Measurements from ENCODE around the gene PHC2. TPM values are rescaled to one million over a fixed set of nuclear protein-coding genes. Genes with fewer than 3 reads are reported as not detected.

The PHC2 gene
- total RNA-seq, 1 donor from 2014 or later, result 65.0 TPM

GRCh38 chr1:33353531-33353930 lies 77.4 kb downstream of the PHC2 start:
- H3K27me3 ChIP-seq, result peaks cover 28% of the 10 kb centered on the region

DNA sequence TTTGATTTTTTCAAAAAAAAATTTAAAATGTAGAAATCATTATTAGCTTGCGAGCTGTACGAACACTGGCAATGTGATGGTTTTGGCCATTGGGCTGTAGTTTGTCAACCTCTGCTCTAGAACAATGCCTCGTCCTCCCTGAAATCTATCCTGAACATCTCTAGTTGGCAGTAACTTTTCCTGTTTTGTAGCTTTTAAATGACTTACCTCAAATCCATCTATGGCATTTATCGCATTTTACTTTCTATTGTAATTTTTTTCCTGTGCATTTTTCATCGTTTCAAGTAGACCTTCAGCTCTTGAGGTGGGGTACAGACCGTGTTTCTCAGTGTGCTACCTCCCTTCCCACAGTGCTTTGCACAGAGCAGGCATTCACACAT lies 79.6 kb downstream of the PHC2 start:
- H4K20me1 ChIP-seq (ENCODE audit: low read depth), result peaks cover 31% of the 10 kb centered on the region
- H3F3A ChIP-seq (ENCODE audit: low read depth), result peaks cover 24% of the 10 kb centered on the region
- H3K36me3 Mint-ChIP-seq, result peaks cover 28% of the 10 kb centered on the region
- H3K4me1 Mint-ChIP-seq, result peaks cover 67% of the 10 kb centered on the region
- no peak overlapping the region for H3K27ac ChIP-seq
- no peaks in the 10 kb centered on the region for H3K36me3 ChIP-seq
- H3K27me3 Mint-ChIP-seq (ENCODE audit: insufficient read depth, low read depth), result peaks cover 2% of the 10 kb centered on the region
- H3K79me2 ChIP-seq (ENCODE audit: low read depth), result peaks cover 32% of the 10 kb centered on the region
- H3K9me3 Mint-ChIP-seq, result no peaks in the 10 kb centered on the region
- peak overlapping the region; percentile 82 for H3K4me2 ChIP-seq
- TF ChIP-seq, protein P1, sequence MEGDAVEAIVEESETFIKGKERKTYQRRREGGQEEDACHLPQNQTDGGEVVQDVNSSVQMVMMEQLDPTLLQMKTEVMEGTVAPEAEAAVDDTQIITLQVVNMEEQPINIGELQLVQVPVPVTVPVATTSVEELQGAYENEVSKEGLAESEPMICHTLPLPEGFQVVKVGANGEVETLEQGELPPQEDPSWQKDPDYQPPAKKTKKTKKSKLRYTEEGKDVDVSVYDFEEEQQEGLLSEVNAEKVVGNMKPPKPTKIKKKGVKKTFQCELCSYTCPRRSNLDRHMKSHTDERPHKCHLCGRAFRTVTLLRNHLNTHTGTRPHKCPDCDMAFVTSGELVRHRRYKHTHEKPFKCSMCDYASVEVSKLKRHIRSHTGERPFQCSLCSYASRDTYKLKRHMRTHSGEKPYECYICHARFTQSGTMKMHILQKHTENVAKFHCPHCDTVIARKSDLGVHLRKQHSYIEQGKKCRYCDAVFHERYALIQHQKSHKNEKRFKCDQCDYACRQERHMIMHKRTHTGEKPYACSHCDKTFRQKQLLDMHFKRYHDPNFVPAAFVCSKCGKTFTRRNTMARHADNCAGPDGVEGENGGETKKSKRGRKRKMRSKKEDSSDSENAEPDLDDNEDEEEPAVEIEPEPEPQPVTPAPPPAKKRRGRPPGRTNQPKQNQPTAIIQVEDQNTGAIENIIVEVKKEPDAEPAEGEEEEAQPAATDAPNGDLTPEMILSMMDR (IDR thresholded peaks at IDR 0.05), result no peak
- TF ChIP-seq EZH2phosphoT487 (IDR thresholded peaks at IDR 0.05) (no peak), EZH2 (IDR thresholded peaks at IDR 0.05) (no peak)
- peak overlapping the region; percentile 52 for H3K4me3 ChIP-seq
- H3K27me3 ChIP-seq, result peaks cover 28% of the 10 kb centered on the region
- H3K4me3 Mint-ChIP-seq, result peak overlapping the region; percentile 88
- no peaks in the 10 kb centered on the region for H3K9me3 ChIP-seq (ENCODE audit: low read depth)
- no peak overlapping the region for H2AFZ ChIP-seq (replicated peaks)
- DNase-seq (ENCODE audit: low spot score), result no peak
- peak overlapping the region; percentile 1 for H3K27ac Mint-ChIP-seq
- H3K4me1 ChIP-seq, result peaks cover 35% of the 10 kb centered on the region
- H3K9ac ChIP-seq, result no peak overlapping the region

More at GRCh38 chr1:33353531-33353930, 77.4 kb downstream of the PHC2 start:
- H3K9ac ChIP-seq, result no peak overlapping the region
- no peak overlapping the region for H3K4me3 ChIP-seq
- peaks cover 9% of the 10 kb centered on the region for H3K79me2 ChIP-seq (ENCODE audit: low read depth)
- H3K36me3 ChIP-seq, result no peaks in the 10 kb centered on the region
- Mint-ChIP-seq H3K27ac (peak overlapping the region; percentile 73), H3K9me3 (no peaks in the 10 kb centered on the region), H3K36me3 (peaks cover 25% of the 10 kb centered on the region), H3K27me3 (ENCODE audit: insufficient read depth, low read depth) (no peaks in the 10 kb centered on the region), H3K4me3 (peak overlapping the region; percentile 52), H3K4me1 (peaks cover 64% of the 10 kb centered on the region)
- peaks cover 24% of the 10 kb centered on the region for H3K4me1 ChIP-seq
- TF ChIP-seq, protein P1 (IDR thresholded peaks at IDR 0.05), result no peak
- TF ChIP-seq EZH2 (IDR thresholded peaks at IDR 0.05) (no peak), EZH2phosphoT487 (IDR thresholded peaks at IDR 0.05) (no peak)
- H3K4me2 ChIP-seq, result no peak overlapping the region
- no peak overlapping the region for H2AFZ ChIP-seq (replicated peaks)
- H3K27ac ChIP-seq, result no peak overlapping the region
- no peak for DNase-seq (ENCODE audit: low spot score)
- peaks cover 8% of the 10 kb centered on the region for H4K20me1 ChIP-seq (ENCODE audit: low read depth)
- H3K9me3 ChIP-seq (ENCODE audit: low read depth), result no peaks in the 10 kb centered on the region
- H3F3A ChIP-seq (ENCODE audit: low read depth), result peaks cover 13% of the 10 kb centered on the region

GRCh38 chr1:33350611-33351280 lies 80.1 kb downstream of the PHC2 start:
- H3K4me2 ChIP-seq, result peak overlapping the region; percentile 82
- H3K4me1 Mint-ChIP-seq, result peaks cover 71% of the 10 kb centered on the region
- H3K36me3 ChIP-seq, result no peaks in the 10 kb centered on the region
- H3K4me3 ChIP-seq, result peak overlapping the region; percentile 52
- H3K9ac ChIP-seq, result no peak overlapping the region
- H3K9me3 Mint-ChIP-seq, result no peaks in the 10 kb centered on the region
- no peak overlapping the region for H3K27ac ChIP-seq
- H3K4me1 ChIP-seq, result peaks cover 40% of the 10 kb centered on the region
- H3K79me2 ChIP-seq (ENCODE audit: low read depth), result peaks cover 37% of the 10 kb centered on the region
- H3K27me3 Mint-ChIP-seq (ENCODE audit: insufficient read depth, low read depth), result peaks cover 2% of the 10 kb centered on the region
- H3F3A ChIP-seq (ENCODE audit: low read depth), result peaks cover 24% of the 10 kb centered on the region
- no peaks in the 10 kb centered on the region for H3K9me3 ChIP-seq (ENCODE audit: low read depth)
- H4K20me1 ChIP-seq (ENCODE audit: low read depth), result peaks cover 36% of the 10 kb centered on the region
- H3K36me3 Mint-ChIP-seq, result peaks cover 26% of the 10 kb centered on the region
- H2AFZ ChIP-seq (replicated peaks), result peak overlapping the region; percentile 13
- H3K27me3 ChIP-seq, result peaks cover 28% of the 10 kb centered on the region
- no peak for TF ChIP-seq EZH2 (IDR thresholded peaks at IDR 0.05)
- TF ChIP-seq, protein P1 (IDR thresholded peaks at IDR 0.05), result no peak
- no peak for TF ChIP-seq EZH2phosphoT487 (IDR thresholded peaks at IDR 0.05)
- H3K4me3 Mint-ChIP-seq, result peak overlapping the region; percentile 88
- no peak for DNase-seq (ENCODE audit: low spot score)
- peak overlapping the region; percentile 97 for H3K27ac Mint-ChIP-seq
